ENCODE data around the gene PRDM12. TPM values are rescaled to one million over a fixed set of nuclear protein-coding genes. Genes with fewer than 3 reads are reported as not detected.

PRDM12 gene
- total RNA-seq, 2 experiments from 2014 or later, result 0.14 TPM; not detected in 1

DNA sequence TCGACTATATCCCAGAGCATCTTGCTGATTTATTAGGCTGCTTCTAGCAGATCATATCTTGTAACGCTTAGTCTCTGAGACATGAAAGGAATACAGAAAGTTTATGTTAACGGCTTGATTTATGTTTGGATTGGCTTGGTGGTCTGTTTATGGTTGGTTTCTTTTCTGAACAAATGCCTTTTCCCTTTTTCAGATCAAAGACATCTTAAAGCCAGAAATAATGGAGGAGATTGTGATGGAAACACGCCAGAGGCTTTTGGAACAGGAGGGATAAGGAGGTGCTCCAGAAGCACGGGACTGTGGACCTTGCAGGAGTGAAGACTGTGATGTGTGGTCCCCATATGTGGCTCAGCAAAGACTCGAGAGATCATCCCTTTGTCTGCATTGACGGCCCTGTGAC lies 39.1 kb downstream of the PRDM12 start:
- CTCF ChIA-PET, result interaction anchor here (1.3 kb wide), 1 partner anchor 19 kb away, joined by 4 read pairs; no protein-coding TSS in a partner anchor
- Mint-ChIP-seq H3K27me3 (no peaks in the 10 kb centered on the region), H3K4me1 (ENCODE audit: low read depth) (peaks cover 15% of the 10 kb centered on the region), H3K9me3 (no peaks in the 10 kb centered on the region), H3K27ac (no peak overlapping the region), H3K4me3 (no peak overlapping the region), H3K36me3 (ENCODE audit: low read depth) (peaks cover 54% of the 10 kb centered on the region)
- intact Hi-C loops (cut with micrococcal nuclease), result loop anchor here (10.0 kb wide), 2 partner anchors 161 to 231 kb away; partner anchors contain the start of gene FIBCD1
- no peak for TF ChIP-seq CTCF (IDR thresholded peaks at IDR 0.05)
- ATAC-seq, result no peak
- POLR2A ChIA-PET, result interaction anchor here (1.1 to 8.4 kb wide), 2 partner anchors 9 to 159 kb away, joined by 3 to 54 read pairs; partner anchors contain the start of gene EXOSC2
- DNase-seq, result no peak

GRCh38 chr9:130707225-130707976 lies 43.0 kb downstream of the PRDM12 start:
- H3K27ac Mint-ChIP-seq, result peak overlapping the region; percentile 42

DNA sequence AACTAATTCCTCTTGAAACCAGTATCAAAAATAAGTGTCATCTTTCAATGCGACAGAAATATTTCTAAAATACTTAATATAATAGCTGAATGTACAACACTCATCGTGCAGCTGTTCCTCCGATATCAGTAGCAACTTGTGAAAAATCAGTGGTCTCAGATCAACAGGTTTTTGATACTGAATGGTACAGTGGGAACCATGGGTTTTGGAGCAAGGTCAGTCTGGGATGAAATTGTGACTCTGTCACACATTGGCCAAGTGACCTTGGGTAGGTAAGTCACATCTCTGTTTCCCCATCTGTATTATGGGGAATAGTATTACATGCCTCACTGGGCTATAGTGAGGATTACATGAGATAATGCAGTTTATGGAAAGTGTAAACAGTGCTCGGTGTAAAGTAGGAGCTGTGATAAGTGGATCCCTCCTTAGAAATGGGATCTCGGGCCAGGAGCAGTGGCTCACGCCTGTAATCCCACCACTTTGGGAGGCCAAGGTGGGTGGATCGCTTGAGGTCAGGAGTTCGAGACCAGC lies 46.5 kb downstream of the PRDM12 start:
- Mint-ChIP-seq H3K4me3 (no peak overlapping the region), H3K9me3 (no peaks in the 10 kb centered on the region), H3K27ac (no peak overlapping the region), H3K4me1 (ENCODE audit: low read depth) (peaks cover 24% of the 10 kb centered on the region), H3K27me3 (no peaks in the 10 kb centered on the region), H3K36me3 (ENCODE audit: low read depth) (peaks cover 6% of the 10 kb centered on the region)
- intact Hi-C loops (cut with micrococcal nuclease), result loop anchor here (10.0 kb wide), 1 partner anchor 124 kb away; the partner anchor contains the start of gene ABL1
- DNase-seq (no peak), ATAC-seq (no peak)
- ChIA-PET CTCF (interaction anchor here (0.8 to 3.4 kb wide), 5 partner anchors 10 to 336 kb away, joined by 3 to 37 read pairs (median 3); no protein-coding TSS in a partner anchor), POLR2A (interaction anchor here (0.6 to 3.2 kb wide), 3 partner anchors 9 to 47 kb away, joined by 3 to 12 read pairs (median 10); no protein-coding TSS in a partner anchor)
- no peak for TF ChIP-seq CTCF (IDR thresholded peaks at IDR 0.05)

More at GRCh38 chr9:130707225-130707976, 43.0 kb downstream of the PRDM12 start:
- Mint-ChIP-seq H3K27me3 (no peaks in the 10 kb centered on the region), H3K4me1 (ENCODE audit: low read depth) (peaks cover 1% of the 10 kb centered on the region), H3K9me3 (no peaks in the 10 kb centered on the region), H3K4me3 (no peak overlapping the region), H3K36me3 (ENCODE audit: low read depth) (peaks cover 26% of the 10 kb centered on the region)
- peak; percentile 84 for DNase-seq
- ATAC-seq, result peak; percentile 60
- TF ChIP-seq CTCF (IDR thresholded peaks at IDR 0.05), result peak; percentile 85
- ChIA-PET CTCF (interaction anchor here (0.7 to 5.8 kb wide), 28 partner anchors 8 to 339 kb away, joined by 3 to 51 read pairs (median 4); partner anchors contain the start of gene EXOSC2), POLR2A (interaction anchor here (0.9 to 8.4 kb wide), 4 partner anchors 8 to 129 kb away, joined by 3 to 54 read pairs (median 3); partner anchors contain the start of genes ABL1 and EXOSC2)
- intact Hi-C loops (cut with micrococcal nuclease), result loop anchor here (10.0 kb wide), 2 partner anchors 157 to 227 kb away; partner anchors contain the start of gene FIBCD1

DNA sequence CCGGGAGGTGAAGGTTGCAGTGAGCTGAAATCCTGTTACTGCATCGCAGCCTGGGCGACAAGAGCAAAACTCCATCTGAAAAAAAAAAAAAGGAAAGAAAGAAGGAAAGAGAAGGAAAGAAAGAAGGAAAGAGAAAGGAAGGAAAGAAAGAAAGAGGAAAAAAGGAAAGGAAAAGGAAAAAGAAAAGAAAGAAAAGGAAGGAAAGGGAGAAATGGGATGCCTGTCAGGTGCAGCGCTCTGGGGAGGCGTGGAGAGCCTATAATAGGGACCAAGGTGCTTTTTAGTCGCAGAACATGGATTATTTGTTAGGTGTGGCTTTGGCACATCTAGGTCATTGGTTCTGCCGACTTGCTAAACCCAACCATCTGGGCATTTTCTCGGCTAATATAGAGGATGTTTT lies 47.1 kb downstream of the PRDM12 start:
- intact Hi-C loops (cut with micrococcal nuclease), result loop anchor here (10.0 kb wide), 1 partner anchor 123 kb away; the partner anchor contains the start of gene ABL1
- Mint-ChIP-seq H3K27me3 (no peaks in the 10 kb centered on the region), H3K4me1 (ENCODE audit: low read depth) (peaks cover 27% of the 10 kb centered on the region), H3K27ac (no peak overlapping the region), H3K36me3 (ENCODE audit: low read depth) (peaks cover 5% of the 10 kb centered on the region), H3K9me3 (no peaks in the 10 kb centered on the region), H3K4me3 (no peak overlapping the region)
- ATAC-seq (no peak), DNase-seq (no peak)
- TF ChIP-seq CTCF (IDR thresholded peaks at IDR 0.05), result no peak
- ChIA-PET POLR2A (interaction anchor here (2.3 to 3.2 kb wide), 2 partner anchors 10 to 13 kb away, joined by 10 to 12 read pairs; no protein-coding TSS in a partner anchor), CTCF (interaction anchor here (1.0 to 3.4 kb wide), 3 partner anchors 11 to 158 kb away, joined by 3 to 37 read pairs (median 3); no protein-coding TSS in a partner anchor)

All from activated CD8-positive, alpha-beta T cell treated with anti-CD3 and anti-CD28 coated beads for 36 hours (primary cell).